ENCODE measurements around the gene KDM2A.

KDM2A gene

GRCh38 chr11:67304511-67305113 lies 185.5 kb downstream of the KDM2A start:
- TF ChIP-seq CTCF (IDR thresholded peaks at IDR 0.05; ENCODE audit: low read depth, low read length) = no peak
- DNase-seq (ENCODE audit: low read depth, low spot score) = no peak
- in situ Hi-C loops (cut with HindIII; ENCODE audit: low sequenced_read_pairs) = no loop called here
- H3K4me3 ChIP-seq (ENCODE audit: low read depth, low read length) = peak overlapping the region; percentile 53

- in situ Hi-C loops (cut with HindIII; ENCODE audit: low sequenced_read_pairs) = no loop called here
- no peak for TF ChIP-seq CTCF (IDR thresholded peaks at IDR 0.05; ENCODE audit: low read depth, low read length)
- DNase-seq (ENCODE audit: low read depth, low spot score) = no peak
- H3K4me3 ChIP-seq (ENCODE audit: low read depth, low read length) = no peak overlapping the region
Observed at GRCh38 chr11:67306769-67307544, 187.9 kb downstream of the KDM2A start.

GRCh38 chr11:67307545-67308001 lies 188.5 kb downstream of the KDM2A start:
- no peak overlapping the region for H3K4me3 ChIP-seq (ENCODE audit: low read depth, low read length)
- no peak for TF ChIP-seq CTCF (IDR thresholded peaks at IDR 0.05; ENCODE audit: low read depth, low read length)
- in situ Hi-C loops (cut with HindIII; ENCODE audit: low sequenced_read_pairs) = no loop called here
- no peak for DNase-seq (ENCODE audit: low read depth, low spot score)
